ENCODE results near the gene TLCD2. TPM values are rescaled to one million over a fixed set of nuclear protein-coding genes. Genes with fewer than 3 reads are reported as not detected.

Gene TLCD2
- total and polyA plus RNA-seq, 9 of the 15 experiments (the other 6 are each of a cell fraction or from before 2014, with no cell fraction given) = 0.10 to 0.89 (median 0.58) TPM

GRCh38 chr17:1713160-1713877 is 3.1 kb upstream of the TLCD2 start (continued):
- TF ChIP-seq HOMEZ (CRISPR knock-in tag; IDR thresholded peaks at IDR 0.05) (no peak), PHF20 (IDR thresholded peaks at IDR 0.05; ENCODE audit: partially characterized antibody) (no peak), GTF2F1 (IDR thresholded peaks at IDR 0.05; ENCODE audit: low read depth, low read length) (no peak), MTA2 (IDR thresholded peaks at IDR 0.05; ENCODE audit: low read depth) (no peak), FOSL1 (tag; conservative IDR thresholded peaks at IDR 0.05) (peak; percentile 61), TAF1 (IDR thresholded peaks at IDR 0.05; ENCODE audit: control insufficient read depth, extremely low read depth, insufficient read depth, low read length, severe bottlenecking) (no peak), PATZ1 (CRISPR knock-in tag; IDR thresholded peaks at IDR 0.05; ENCODE audit: borderline replicate concordance) (no peak), XRCC3 (IDR thresholded peaks at IDR 0.05) (no peak), DPF2 (IDR thresholded peaks at IDR 0.05) (peak; percentile 29; the same call in 1 of the 2 replicates), ZKSCAN8 (CRISPR knock-in tag; IDR thresholded peaks at IDR 0.05) (no peak), HMGXB4 (CRISPR knock-in tag; IDR thresholded peaks at IDR 0.05) (no peak), ZNF239 (CRISPR knock-in tag; IDR thresholded peaks at IDR 0.05) (no peak), ZBTB43 (CRISPR knock-in tag; IDR thresholded peaks at IDR 0.05) (no peak)
